Stimulated activated CD8-positive, alpha-beta memory T cell treated with anti-CD3 and anti-CD28 coated beads, Interleukin-15, amount 100 ng/mL, for 48 hours (primary cell): ENCODE results near the gene LDB3.

ENCODE experiments used
- DNase-seq, 2 donors: peaks; one replicate each; pipeline ENCODE4 v3.0.0-alpha.2; 2020; ENCODE audit warnings: low read depth in 2 of 2

LDB3 gene

DNA sequence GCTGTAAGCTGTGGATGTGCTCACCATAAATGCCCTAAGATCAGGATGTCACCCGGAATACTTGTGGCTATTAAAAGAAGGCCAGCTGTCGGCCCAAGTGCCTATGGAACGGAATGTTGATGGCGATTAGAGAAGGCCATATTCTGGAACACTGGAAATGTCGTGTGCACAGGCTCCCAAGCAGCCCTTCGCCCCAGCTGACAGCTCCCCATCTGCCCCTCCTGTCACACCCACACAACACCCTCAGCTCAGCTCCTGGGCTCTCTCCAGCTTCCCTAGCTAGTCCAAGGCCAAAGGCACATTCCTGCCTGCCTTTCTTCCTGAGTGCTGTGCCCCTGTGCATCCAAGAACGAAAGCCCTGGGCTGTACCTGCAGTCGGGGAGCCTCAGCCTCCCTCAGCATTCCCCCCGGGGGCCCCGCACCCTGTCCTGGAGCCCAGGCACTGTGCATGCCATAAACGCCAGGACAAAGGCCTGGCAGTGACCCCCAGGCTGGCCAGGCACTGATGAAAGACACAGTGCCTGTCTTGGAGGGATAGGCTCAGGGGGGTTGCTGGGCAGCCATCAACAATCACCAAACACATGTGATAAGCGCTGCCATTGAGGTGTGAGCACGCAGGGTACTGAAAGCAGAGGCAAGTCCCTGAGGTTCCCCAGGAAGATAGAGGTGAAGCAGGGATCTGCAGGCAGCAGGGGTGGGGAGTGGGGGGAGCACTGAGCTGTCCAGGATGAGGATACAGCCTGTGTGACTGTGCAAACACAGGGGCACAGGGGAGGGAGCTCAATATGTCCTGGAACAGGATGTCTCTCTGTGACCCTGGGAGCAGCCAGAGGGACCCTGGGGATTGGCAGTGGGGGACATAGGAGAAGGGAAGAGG lies 3.7 kb upstream of the LDB3 start:
- no peak for DNase-seq

DNA sequence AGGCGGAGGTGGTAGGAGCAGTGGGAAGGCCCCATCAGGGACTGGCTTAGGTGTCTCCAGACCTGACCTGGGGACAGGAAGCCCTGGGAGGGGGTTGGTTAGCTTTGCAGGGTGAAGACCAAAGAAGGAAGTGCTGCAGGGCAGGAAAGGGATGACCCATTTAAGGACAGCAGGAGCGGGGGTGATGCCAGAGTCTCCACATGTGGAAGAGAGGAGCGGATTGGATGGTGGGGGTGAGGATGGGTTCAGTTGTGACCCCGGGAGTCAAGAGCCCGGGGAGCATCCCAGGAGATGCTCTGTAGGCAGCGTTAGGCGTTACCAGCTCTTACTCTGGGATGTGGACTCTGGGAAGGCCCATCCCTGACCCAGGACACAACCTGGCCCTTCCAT lies 3.1 kb upstream of the LDB3 start:
- no peak for DNase-seq

DNA sequence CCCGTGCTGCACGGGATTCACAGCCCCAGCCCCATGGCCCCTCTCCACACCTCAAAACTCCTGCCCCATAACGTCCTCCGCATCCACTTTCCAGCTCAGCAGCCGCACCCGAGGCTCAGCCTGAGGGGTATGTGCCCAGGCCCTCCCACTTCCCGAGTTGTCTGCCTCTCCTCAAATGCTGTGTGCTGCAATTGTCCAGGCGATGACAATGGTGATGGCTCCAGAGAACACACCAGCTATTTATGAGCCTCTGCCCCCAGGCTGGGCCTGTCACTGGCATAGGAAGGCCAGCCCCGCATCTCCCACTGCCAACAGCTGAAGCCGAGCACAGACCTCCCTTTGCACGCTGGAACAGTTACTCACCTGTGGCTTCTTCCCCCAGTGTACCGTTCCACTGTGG lies 2.4 kb upstream of the LDB3 start:
- no peak for DNase-seq

DNA sequence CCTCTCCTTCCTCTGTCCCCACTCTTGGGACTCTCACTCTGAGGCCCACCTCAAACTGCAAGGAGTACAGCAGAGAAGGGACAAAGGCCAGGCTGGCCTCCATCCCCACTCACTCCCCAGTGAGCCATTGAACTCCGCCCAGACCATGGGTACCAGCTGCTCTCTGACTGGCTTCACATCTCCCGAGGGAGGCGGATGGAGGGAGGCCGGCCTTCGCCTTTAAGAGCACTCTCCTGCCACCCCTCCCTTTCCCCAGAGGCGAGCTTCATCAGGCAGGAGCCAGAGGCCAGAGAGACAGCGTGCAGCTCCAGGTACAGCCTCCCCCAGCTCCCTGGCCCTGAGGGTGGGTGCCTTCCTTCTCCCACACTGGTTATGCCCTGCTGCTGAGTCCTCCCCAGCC lies 1.8 kb upstream of the LDB3 start:
- DNase-seq, result no peak

DNA sequence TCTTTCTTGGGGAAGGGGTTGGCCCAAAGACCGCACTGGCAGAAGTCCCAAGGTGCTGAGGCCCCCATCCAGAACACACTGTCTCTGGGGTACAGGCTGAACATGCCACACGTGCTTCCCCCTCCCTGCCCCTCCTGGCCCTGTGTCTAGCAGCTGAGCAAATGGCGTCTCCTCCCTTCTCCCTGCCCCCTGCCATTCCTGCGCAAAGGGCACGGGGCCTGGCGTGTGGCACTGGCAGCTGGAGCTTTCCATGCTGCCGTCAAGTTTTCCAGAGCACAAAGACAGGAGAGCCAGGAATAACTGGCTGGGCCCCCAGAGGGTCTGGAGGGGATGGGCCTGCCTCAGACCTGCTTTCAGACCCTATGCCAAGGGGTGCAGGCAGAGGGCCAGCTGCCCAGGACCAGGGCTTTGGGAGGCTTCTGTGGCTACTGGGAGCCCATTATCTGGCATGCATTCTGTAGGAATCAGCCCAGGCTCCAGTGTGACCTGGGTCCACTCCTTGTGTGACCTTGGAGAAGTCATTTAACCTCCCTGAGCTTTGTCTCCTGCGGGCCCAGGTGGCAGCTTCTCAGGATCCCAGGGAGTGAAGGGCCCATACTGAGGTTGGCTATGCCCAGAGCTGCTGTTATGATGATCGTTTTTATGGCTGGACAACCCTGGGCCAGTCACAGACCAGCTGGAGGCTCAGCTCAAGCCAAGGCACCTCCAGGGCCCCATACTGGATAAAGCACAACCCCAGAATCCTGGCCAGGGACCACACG lies 710 bp upstream of the LDB3 start:
- no peak for DNase-seq

DNA sequence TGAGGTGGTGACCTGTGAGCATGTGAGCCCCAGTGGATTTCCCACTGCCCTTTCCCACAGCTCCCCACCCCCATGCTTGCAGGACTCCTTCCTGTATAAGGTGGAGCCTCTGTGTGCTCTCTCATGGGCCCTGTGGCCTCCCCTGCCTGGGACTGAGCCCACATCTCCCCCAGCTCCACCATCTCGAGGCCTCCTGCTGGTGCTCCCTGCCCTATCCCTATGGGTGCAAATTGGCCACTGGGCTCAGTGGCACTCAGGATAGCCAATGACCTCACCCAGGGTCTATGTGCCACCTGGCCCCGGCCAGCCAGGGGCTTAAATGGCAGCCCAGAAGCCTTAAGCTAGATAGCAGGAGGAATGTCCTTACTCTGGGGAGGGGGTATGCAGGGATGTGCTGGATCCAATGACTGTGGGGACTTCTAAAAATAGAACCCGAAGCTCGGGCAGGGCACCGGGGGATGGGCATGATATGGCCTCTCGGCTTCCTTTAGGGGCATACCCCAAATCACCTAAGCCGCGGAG lies 2.0 kb downstream of the LDB3 start:
- DNase-seq, result no peak

DNA sequence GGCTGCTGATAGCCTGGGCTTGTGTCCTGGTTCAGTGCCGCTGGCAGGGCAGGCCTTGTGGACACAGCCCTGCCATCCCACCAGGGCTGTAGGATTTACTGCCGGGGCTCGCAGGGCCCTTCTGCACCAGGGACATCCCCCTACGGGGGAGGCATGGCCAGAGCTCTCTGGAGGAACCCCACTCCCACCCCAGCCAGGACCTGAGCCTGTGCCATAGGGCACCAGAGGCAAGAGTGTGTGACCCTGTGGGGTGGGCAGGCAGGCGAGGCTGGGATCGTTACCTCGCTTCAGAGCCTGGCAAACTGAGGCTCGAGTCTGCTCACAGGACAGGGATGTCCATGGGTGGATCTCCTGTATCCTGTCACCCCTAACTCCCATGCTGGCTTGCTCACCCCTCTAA lies 2.6 kb downstream of the LDB3 start:
- no peak for DNase-seq

DNA sequence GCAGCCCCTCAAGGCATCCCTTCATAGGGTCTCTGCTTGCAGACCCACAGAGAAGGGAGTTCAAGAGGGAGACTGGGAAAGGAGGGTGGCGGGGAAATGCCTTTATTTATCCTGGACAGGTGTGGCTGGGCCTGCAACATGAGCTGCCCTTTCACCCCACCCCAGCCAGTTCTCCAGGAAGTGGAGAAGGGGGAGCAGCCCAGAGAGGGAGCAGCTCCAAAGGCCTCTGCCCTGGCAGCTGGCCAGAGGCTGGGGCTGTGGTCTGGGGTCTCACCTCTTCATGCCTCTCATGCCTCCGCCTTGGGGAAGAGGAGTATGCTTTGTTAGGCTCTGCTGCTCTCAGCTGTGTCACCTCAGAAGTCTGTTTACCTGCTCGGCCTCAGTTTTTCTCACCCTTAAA lies 3.1 kb downstream of the LDB3 start:
- DNase-seq, result no peak

DNA sequence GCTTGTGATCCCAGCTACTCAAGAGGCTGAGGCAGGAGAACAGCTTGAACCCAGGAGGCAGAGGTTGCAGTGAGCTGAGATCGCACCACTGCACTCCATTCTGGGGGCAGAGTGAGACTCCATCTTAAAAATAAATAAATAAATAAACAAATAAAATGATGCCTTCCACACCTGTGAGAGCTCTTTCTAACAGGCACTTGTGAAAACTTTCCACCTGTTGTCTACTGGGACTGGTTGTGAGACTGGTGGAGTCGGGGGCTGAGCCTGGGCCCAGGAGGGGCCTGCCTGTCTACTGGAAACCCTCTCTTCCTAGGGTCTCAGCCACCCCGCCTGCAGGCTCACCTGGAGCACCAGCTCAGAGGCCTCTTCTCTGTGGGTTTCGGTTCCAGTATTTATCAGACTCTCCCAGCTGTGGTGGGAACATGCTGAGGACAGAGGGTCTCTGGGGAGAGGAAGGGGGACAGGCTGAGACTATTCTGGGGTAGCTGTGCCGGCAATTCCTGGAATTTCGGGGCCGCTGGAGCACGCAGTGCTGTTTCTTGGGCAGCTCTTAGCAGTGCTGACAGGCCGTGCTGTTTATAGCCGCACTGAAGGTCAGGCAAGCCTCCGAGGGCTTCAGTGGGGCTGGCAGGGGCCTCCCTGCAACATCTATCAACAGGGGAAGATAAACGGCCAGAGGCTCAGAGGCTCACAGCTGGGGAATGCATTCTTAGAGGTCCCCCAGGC lies 3.8 kb downstream of the LDB3 start:
- DNase-seq, result no peak

DNA sequence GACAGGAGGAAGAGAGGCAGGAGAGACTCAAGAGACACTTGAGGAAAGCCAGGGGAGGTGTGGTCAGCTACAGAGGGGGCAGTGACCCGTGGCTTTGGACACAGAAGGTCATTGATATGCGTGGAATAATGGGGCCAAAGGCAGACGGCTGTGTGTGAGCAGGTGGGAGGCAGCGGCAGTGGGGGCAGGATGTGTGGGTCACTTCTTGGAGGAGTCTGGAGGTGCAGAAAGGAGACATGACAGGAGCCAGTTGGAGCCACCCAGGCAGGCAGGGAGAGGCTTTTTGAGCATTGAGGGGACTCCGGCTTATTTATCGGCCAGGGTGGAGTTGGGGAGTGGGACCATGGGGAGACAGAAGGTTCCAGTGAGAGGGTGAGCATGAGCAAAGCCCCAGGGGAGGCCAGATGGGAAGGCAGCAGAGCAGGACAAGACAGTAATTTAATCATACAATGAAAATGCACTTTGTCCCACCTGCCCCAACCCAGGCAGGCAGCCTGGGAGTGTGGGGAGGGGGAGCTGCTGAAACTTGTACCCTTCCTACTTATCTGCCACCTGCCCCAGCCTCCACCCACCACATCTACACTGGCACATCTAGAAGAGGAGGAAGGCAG lies 5.0 kb downstream of the LDB3 start:
- DNase-seq, result no peak

DNA sequence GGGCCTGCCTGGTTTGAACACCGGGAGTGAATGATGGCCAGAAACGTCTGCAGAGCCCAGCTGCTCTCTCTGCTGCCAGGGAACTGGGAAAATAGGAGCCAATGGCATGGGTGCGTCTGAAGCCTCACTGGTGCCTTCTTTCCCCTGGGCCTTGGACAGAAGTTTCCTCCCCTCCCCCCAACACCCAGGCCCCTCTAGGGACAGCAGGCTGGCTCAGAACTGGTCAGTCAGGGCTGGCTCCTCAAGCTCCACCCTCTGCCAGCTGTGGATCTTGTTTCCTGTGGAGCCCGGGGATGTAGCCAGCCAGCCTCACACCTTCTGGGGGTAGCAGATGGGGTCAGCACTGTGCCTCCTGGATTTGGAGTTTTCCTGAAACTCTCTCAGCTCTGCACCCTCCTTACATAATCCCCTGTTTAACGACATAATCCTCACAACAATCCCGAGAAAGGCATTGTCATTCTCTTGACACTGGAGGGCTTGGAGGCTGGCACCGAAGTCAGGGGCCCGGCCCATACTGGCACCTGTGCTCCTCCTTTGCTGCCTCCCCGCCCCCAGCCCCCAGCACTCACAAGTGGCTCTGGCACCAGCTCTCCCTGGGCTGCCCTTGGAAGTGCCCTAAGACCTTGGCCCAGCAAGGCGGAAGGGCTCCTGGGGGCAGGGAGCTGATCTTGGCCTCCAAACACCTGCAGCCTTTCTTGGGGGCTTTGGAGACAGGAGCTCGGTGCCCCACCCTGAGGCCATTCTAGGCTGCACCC lies 5.7 kb downstream of the LDB3 start:
- no peak for DNase-seq

DNA sequence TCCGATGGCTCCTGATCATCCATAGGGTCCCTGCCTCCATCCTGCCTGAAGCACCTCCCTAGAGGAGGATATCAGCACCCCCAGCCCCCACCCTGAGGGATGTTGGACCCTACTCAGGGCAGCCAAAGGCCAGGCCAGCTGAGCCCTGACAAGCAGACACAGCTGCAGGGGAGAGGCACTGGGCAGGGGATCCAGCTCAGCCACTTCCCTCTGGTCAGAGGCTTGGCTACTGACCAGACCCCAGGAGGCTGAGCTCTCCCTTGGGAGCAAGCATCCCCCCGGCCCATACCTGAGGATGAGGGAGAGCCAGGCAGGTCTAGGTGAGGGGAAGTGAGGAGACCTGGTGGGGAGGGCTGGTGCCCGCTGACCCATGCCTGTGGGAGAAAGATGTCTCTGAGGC lies 6.6 kb downstream of the LDB3 start:
- DNase-seq, result no peak

DNA sequence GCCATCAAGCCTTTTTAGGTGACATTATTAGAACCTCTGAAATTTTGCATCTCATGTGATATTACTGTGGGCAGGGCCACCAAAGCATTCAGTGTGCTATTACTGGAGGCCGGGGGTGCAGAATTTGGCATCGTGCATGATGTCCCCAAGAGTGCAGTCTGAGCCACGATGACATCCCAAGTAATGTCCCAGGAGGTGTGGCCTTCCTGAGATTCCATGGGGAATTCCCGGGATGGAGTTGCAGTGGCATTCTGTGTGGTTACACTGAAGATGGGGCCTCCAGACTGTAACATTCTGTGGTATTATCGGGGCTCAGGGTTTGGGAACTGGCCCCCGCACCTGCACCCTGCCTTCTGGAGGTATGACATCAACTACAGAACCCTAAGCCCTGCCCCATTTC lies 9.1 kb downstream of the LDB3 start:
- DNase-seq, result no peak

DNA sequence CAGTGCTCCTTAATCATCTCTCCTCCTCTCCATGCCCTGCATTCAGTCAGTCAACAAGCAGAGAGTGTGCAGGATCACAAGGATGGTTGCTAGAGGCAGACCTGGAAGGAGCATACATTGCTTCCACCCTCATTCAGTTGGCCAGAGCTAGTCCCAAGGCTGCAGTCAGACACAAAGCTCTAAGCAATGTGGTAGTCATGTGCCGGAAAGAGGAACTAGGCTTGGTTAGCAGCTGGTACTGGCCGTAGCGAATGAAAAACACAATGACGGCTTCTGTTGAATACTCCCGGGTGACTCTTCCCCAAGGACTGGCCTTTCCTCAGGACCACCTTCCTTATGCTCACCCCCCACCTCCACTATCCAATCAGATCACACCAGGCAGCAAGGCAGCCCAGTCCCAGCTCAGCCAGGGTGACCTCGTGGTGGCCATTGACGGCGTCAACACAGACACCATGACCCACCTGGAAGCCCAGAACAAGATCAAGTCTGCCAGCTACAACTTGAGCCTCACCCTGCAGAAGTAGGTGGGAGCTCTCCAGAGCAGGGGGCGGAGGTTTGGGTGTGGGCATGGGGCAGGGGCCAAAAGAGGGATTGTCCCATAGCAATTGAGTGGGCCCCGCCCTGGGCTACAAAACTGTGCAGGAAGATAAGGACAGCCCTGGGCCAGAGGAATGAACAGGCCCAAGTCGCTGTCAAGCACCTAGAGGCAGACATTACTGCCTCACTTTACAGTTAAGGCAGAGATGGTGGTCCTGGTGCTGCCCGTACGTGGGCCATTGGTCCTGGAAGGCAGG lies 10.9 kb downstream of the LDB3 start:
- no peak for DNase-seq

DNA sequence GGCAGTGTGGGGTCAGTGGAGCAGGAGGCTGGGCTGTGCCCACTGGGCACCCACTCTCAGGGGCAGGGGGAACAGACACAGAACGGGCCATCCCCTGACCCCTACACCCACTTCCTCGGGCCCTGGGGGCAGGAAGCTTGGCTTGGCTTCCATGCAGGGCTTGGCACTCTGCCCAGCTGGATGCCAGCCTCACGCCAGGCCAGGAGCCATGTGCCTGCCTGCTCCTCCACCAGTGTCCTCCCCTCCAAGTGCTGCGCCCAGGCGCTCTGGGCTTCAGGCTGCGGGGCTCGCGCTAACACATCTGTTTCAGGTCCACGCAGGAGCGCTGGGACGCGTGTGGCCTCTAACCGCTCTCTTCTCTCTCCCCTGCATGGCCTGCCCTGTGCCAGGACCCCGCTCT lies 12.7 kb downstream of the LDB3 start:
- DNase-seq, result no peak

DNA sequence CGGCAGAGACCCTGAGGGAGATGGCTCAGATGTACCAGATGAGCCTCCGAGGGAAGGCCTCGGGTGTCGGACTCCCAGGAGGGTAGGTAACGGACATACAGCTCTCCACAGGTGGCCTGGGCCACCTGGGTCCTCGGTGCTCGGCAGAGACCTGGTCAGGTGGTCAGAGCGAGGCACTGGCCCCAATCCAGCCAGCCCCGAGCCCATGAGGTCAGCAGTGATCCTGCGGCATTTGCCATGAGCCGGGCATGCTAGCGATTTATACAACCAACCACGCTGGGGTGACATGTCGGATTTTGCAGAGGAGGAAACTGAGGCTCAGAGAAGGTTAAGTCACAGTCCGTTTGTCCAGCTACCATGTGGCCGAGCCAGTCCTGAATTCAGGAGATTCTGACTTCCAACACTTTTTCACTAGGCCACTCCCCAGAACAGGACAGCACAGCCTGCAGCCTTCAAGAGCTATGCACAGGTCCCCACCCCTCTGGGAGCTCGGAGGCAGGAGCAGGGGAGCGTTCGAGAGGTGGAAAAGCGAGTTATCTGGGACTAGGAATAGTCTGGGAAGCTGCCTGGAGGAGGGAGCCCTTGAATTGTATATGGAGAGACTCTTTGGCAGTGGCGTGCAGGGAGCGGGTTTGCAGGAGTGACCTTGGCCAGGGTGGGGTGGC lies 13.5 kb downstream of the LDB3 start:
- no peak for DNase-seq

DNA sequence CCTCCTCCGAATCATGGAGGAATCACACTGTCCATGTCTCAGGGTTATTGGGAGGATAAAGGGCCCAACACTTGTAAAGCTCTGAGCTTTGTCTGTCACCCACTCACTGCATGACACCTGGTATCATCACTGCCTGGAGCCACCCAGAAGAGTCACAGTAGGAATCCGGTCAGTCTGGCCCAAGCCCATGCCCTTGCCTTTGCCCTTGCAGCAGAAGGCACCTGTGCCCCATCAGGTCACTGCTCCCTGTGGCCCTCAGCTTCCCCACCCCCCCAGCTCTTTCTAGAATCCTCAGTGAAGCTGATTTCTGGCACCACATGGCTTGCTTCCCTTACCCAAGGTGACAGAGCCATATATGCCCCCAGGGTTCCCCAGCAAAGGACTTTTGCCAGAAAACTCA lies 14.4 kb downstream of the LDB3 start:
- no peak for DNase-seq

DNA sequence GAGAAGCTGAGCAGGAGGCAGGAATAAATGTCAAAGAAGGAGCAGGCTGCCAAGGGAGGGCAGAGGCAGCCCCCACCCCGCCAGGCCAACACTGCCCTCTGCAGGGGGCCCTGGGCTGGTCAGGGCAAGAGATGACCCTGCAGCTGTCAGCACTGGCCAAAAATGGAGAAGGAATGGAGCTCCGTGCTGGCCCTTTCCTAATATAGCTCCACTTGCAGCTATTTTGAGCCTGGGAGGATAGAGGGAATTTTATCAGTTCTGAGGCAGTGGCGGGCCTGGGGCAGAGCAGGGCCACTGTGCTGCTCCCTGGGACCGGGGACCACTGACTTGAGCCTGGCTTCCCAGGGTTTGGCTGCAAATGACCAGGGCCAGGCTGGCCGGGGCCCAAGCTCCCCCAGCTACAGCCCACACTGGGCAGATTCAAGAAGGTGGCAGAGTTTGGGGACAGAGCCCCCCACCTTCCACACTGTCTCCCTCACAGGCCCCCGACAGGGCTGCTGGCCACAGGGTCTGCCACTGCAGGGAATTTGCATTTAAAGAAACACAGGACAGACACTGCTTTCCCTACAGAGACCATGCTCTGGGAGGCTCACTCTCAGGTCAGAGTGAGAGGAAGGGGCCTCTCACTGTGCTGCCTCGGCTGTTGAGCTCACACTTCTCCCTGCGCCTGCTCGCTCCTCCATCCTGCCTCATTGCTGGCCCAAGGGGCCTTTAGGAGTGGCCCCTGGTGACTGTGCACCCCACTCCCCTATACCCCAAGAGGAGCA lies 16.2 kb downstream of the LDB3 start:
- DNase-seq, result no peak

DNA sequence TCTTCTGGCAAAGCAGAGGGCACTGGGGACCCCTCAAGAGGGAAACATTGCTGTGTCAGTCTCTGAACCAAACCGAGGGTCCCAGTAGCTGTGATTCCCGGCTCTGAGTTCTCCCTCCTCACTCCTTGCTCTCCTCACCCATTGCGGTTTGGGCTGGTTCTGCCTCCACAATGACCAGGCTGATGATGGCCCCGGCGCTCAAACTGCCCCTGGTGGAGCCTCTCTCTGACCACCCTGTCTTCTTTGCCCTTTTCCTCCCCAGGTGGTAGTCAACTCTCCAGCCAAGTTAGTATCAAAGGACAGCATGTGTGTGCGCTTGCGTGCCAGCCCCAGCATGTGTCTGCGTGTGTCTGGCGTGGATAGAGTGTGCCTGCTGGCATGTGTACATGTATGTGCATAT lies 17.1 kb downstream of the LDB3 start:
- DNase-seq, result no peak
